ENCODE measurements around the gene DMTF1. TPM values are rescaled to one million over a fixed set of nuclear protein-coding genes. Genes with fewer than 3 reads are reported as not detected.
A peak's percentile ranks its signal among the peaks of the same experiment; 100 is the strongest.

The DMTF1 gene
- total and polyA plus RNA-seq, 10 of the 15 experiments (the other 5 are each of a cell fraction or from before 2014, with no cell fraction given), result 24.3 to 191 (median 72.0) TPM

- no peak for TF ChIP-seq LARP7 (IDR thresholded peaks at IDR 0.05)
- TF ChIP-seq SREBF2 (IDR thresholded peaks at IDR 0.05; ENCODE audit: low read length), result no peak
- TF ChIP-seq CBFB (IDR thresholded peaks at IDR 0.05; ENCODE audit: low read depth), result 0 out of 2 replicates have a peak, but pooled peaks have one; percentile 23
- no peak for TF ChIP-seq RFX5 (IDR thresholded peaks at IDR 0.05; ENCODE audit: low read depth, low read length)
- TF ChIP-seq SUPT20H (IDR thresholded peaks at IDR 0.05; ENCODE audit: borderline replicate concordance, control insufficient read depth, low read depth, low read length), result no peak
- TF ChIP-seq RCOR1 (conservative IDR thresholded peaks at IDR 0.05; ENCODE audit: low read depth, low read length), result peak; percentile 93
- no peak for TF ChIP-seq IRF3 (IDR thresholded peaks at IDR 0.05)
- TF ChIP-seq, protein P1, sequence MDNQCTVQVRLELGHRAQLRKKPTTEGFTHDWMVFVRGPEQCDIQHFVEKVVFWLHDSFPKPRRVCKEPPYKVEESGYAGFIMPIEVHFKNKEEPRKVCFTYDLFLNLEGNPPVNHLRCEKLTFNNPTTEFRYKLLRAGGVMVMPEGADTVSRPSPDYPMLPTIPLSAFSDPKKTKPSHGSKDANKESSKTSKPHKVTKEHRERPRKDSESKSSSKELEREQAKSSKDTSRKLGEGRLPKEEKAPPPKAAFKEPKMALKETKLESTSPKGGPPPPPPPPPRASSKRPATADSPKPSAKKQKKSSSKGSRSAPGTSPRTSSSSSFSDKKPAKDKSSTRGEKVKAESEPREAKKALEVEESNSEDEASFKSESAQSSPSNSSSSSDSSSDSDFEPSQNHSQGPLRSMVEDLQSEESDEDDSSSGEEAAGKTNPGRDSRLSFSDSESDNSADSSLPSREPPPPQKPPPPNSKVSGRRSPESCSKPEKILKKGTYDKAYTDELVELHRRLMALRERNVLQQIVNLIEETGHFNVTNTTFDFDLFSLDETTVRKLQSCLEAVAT (IDR thresholded peaks at IDR 0.05), result peak; percentile 62; the same call in 1 of the 2 replicates
- TF ChIP-seq, protein P2, sequence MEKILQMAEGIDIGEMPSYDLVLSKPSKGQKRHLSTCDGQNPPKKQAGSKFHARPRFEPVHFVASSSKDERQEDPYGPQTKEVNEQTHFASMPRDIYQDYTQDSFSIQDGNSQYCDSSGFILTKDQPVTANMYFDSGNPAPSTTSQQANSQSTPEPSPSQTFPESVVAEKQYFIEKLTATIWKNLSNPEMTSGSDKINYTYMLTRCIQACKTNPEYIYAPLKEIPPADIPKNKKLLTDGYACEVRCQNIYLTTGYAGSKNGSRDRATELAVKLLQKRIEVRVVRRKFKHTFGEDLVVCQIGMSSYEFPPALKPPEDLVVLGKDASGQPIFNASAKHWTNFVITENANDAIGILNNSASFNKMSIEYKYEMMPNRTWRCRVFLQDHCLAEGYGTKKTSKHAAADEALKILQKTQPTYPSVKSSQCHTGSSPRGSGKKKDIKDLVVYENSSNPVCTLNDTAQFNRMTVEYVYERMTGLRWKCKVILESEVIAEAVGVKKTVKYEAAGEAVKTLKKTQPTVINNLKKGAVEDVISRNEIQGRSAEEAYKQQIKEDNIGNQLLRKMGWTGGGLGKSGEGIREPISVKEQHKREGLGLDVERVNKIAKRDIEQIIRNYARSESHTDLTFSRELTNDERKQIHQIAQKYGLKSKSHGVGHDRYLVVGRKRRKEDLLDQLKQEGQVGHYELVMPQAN (conservative IDR thresholded peaks at IDR 0.05), result peak; percentile 2; the same call in 1 of the 2 replicates
- peak in 1 of 2 experiments; percentile 95; a peak in 2 of 4 replicates for TF ChIP-seq ETV6 (conservative IDR thresholded peaks at IDR 0.05 in 1 of 2, IDR thresholded peaks at IDR 0.05 in 1 of 2; ENCODE audit: borderline replicate concordance in 1 of 2, low read depth in 1 of 2)
- peak; percentile 45; the same call in 1 of the 2 replicates for TF ChIP-seq SMARCA5 (IDR thresholded peaks at IDR 0.05)
- peak; percentile 68; the same call in 1 of the 2 replicates for TF ChIP-seq POLR2AphosphoS2 (IDR thresholded peaks at IDR 0.05; ENCODE audit: low read depth, low read length)
- TF ChIP-seq EP300 (IDR thresholded peaks at IDR 0.05; ENCODE audit: borderline replicate concordance in 1 of 2, control insufficient read depth in 1 of 2, low read depth in 2 of 2, low read length in 2 of 2), result peak; percentile 79 to 96
- no peak for TF ChIP-seq REST (IDR thresholded peaks at IDR 0.05; ENCODE audit: low read depth, low read length)
- TF ChIP-seq ZBTB11 (CRISPR knock-in tag; IDR thresholded peaks at IDR 0.05), result no peak
- peak; percentile 93 for TF ChIP-seq IKZF1 (conservative IDR thresholded peaks at IDR 0.05)
Observed at GRCh38 chr7:87216701-87217508, 64.7 kb downstream of the DMTF1 start (continued).

Measured in GM12878 (cell line).